ENCODE measurements around the gene CDK11B. TPM values are rescaled to one million over a fixed set of nuclear protein-coding genes. Genes with fewer than 3 reads are reported as not detected.
A peak's percentile ranks its signal among the peaks of the same experiment; 100 is the strongest.

Gene CDK11B
- total and polyA plus RNA-seq, 2 donors (not counting 1 experiment from before 2014, with no cell fraction given): 14.1 to 36.3 TPM

- Histone ChIP-seq H3K36me3 (replicated peaks in 1 of 2; ENCODE audit: control extremely low read depth in 1 of 2, control insufficient read depth in 1 of 2, extremely low read depth in 1 of 2, insufficient read depth in 2 of 2, low read length in 1 of 2) (no peaks in the 10 kb centered on the region), H3K27ac (ENCODE audit: low read length in 2 of 2) (peak overlapping the region; percentile 41 to 66), H3K27me3 (replicated peaks in 1 of 4; ENCODE audit: control extremely low read depth in 1 of 4, control insufficient read depth in 3 of 4, insufficient read depth in 4 of 4, low read length in 3 of 4) (peaks cover 0 to 13% (median 4%) of the 10 kb centered on the region in 4 experiments), H3K79me2 (ENCODE audit: control insufficient read depth, insufficient read depth, low read length) (no peaks in the 10 kb centered on the region), H3K4me2 (replicated peaks; ENCODE audit: low read depth, low read length, poor library complexity, severe bottlenecking) (peak overlapping the region; percentile 92), H4K20me1 (ENCODE audit: control insufficient read depth, insufficient read depth, low read length, poor library complexity, severe bottlenecking) (no peaks in the 10 kb centered on the region), H3K4me1 (ENCODE audit: control insufficient read depth in 2 of 2, insufficient read depth in 2 of 2, low read length in 2 of 2) (peaks cover 15 to 21% of the 10 kb centered on the region in 2 donors), H3K4me3 (ENCODE audit: control extremely low read depth in 1 of 5, extremely low read depth in 1 of 5, insufficient read depth in 1 of 5, low read depth in 2 of 5, low read length in 4 of 5) (peak overlapping the region in 4 of 5 experiments; percentile 17 to 55 (median 48)), H2AFZ (ENCODE audit: insufficient read depth, low read depth, low read length, poor library complexity, severe bottlenecking) (peak overlapping the region; percentile 69), H3K9ac (ENCODE audit: low read length) (peak overlapping the region; percentile 51), H3K9me3 (ENCODE audit: control extremely low read depth in 1 of 3, control insufficient read depth in 2 of 3, insufficient read depth in 1 of 3, low read length in 2 of 3) (peaks cover 0 to 8% (median 0%) of the 10 kb centered on the region in 3 donors)
- ATAC-seq (ENCODE audit: low read depth): peak; percentile 74
- Mint-ChIP-seq H3K4me3 (peak overlapping the region; percentile 98), H3K4me1 (peaks cover 4% of the 10 kb centered on the region), H3K9me3 (ENCODE audit: insufficient read depth) (no peaks in the 10 kb centered on the region), H3K27me3 (peaks cover 3% of the 10 kb centered on the region), H3K27ac (peak overlapping the region; percentile 99)
- TF ChIP-seq EZH2 (IDR thresholded peaks at IDR 0.05; ENCODE audit: borderline replicate concordance, insufficient read depth, low read depth, low read length, poor library complexity, severe bottlenecking): peak; percentile 39
- TF ChIP-seq, protein P1, sequence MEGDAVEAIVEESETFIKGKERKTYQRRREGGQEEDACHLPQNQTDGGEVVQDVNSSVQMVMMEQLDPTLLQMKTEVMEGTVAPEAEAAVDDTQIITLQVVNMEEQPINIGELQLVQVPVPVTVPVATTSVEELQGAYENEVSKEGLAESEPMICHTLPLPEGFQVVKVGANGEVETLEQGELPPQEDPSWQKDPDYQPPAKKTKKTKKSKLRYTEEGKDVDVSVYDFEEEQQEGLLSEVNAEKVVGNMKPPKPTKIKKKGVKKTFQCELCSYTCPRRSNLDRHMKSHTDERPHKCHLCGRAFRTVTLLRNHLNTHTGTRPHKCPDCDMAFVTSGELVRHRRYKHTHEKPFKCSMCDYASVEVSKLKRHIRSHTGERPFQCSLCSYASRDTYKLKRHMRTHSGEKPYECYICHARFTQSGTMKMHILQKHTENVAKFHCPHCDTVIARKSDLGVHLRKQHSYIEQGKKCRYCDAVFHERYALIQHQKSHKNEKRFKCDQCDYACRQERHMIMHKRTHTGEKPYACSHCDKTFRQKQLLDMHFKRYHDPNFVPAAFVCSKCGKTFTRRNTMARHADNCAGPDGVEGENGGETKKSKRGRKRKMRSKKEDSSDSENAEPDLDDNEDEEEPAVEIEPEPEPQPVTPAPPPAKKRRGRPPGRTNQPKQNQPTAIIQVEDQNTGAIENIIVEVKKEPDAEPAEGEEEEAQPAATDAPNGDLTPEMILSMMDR (IDR thresholded peaks at IDR 0.05): no peak
- DNase-seq: peak; percentile 97
- POLR2A ChIA-PET: interaction anchor here (0.6 to 2.5 kb wide), 8 partner anchors 13 to 876 kb away, joined by 3 to 19 read pairs (median 5); partner anchors contain the start of gene MIB2
- CTCF ChIA-PET: interaction anchor here (0.6 to 2.2 kb wide), 2 partner anchors 15 to 51 kb away, joined by 3 to 13 read pairs; partner anchors contain the start of gene MIB2
- 4% methylated on average over 63 of the region's 81 CpGs for WGBS (ENCODE audit: insufficient coverage)
- intact Hi-C loops (cut with micrococcal nuclease): loop anchor here (2.0 kb wide), 1 partner anchor 16 kb away; the partner anchor contains the start of gene MIB2
These were observed 28.4 kb downstream of the CDK11B start for GRCh38 chr1:1630191-1630964.

Measured in B cell (primary cell).